Measurements from ENCODE around the gene DGKD. TPM values are rescaled to one million over a fixed set of nuclear protein-coding genes. Genes with fewer than 3 reads are reported as not detected.

Gene DGKD
- total and polyA plus RNA-seq, 7 experiments from 2014 or later = 25.8 to 252 (median 206) TPM

DNA sequence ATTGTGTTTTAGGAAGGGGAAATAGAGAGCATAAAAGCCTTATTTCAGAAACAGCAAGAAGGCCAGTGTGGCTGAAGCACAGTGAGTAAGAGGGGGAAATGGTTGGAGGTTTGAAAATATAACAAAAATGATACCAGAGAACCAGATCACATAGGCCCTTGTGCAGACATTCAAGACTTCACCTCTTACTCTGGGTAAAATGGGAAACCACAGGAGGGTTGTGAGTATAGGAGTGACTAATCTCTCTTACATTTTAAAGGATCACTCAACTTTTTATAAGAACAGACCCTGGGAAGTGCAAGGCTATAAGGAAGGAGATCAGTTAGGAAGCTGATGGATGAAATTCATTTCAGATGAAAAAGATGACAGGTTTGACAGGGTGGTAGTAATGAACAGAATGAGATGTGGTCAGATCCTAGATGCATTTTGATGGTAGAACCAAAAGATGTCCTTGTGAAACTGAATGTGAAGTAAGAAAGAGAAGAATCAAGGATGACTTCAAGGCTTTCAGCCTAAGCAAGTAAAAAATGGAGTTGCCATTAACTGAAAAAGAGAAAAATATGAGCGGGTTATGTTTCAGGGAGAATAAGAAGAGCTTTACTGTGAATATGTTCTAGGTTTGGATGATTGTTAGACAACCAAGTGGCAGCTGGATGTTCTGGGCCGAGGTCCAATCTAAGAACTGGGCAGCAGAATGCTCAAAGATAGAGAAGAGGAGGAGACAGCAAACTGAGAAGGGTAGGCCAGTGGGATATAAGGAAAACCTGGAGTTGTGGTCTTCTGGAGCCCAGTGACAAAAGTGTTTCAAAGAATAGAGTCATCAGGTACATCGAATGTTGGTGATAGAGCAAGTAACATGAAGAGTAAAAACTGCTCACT lies 147.1 kb downstream of the DGKD start:
- ATAC-seq (no peak), DNase-seq (no peak)
- CTCF ChIA-PET = no interaction called here
- no peaks in the 10 kb centered on the region for H3K27me3 Mint-ChIP-seq
- no peak overlapping the region for H3K4me3 Mint-ChIP-seq
- Histone ChIP-seq H3K4me3 (ENCODE audit: low read length) (no peak overlapping the region), H3K27ac (ENCODE audit: low read depth, low read length) (no peak overlapping the region), H3K36me3 (ENCODE audit: control insufficient read depth in 2 of 3, insufficient read depth in 3 of 3, low read length in 3 of 3) (no peaks in the 10 kb centered on the region), H3K27me3 (ENCODE audit: control insufficient read depth in 2 of 2, insufficient read depth in 2 of 2, low read length in 2 of 2) (no peaks in the 10 kb centered on the region), H3K9me3 (ENCODE audit: control insufficient read depth in 2 of 3, low read length in 3 of 3) (peaks cover 0 to 20% (median 5%) of the 10 kb centered on the region in 3 experiments), H3K4me1 (ENCODE audit: control insufficient read depth in 2 of 2, insufficient read depth in 2 of 2, low read length in 2 of 2) (no peaks in the 10 kb centered on the region)
- POLR2A ChIA-PET = interaction anchor here (0.8 kb wide), 1 partner anchor 284 kb away, joined by 3 read pairs; no protein-coding TSS in a partner anchor
- intact Hi-C loops (cut with micrococcal nuclease) = no loop called here
- H3K27ac Mint-ChIP-seq = peak overlapping the region in 1 of 9 donors; percentile 16
- H3K4me1 Mint-ChIP-seq = peaks cover 0 to 23% (median 0%) of the 10 kb centered on the region in 7 donors
- H3K9me3 Mint-ChIP-seq = peaks cover 10 to 51% (median 30%) of the 10 kb centered on the region in 11 donors
- peaks cover 41 to 92% (median 74%) of the 10 kb centered on the region in 5 donors for H3K36me3 Mint-ChIP-seq

DNA sequence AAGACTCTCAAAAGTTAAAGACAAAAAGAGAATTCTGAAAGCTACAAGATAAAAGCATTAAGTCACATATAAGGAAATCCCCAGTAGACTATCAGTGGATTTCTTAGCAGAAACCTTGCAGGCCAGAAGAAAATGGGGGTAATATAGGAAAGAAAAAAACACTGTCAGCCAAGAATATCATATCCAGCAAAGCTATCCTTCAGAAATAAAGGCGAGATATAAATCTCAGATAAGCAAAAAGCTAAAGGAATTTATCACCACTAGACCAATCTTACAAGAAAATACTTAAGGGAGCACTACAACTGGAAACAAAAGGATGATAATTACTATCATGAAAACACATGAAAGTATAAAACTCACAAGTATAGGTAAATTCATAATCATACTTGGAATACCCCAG lies 149.2 kb downstream of the DGKD start:
- no peaks in the 10 kb centered on the region for H3K27me3 Mint-ChIP-seq
- Histone ChIP-seq H3K27me3 (ENCODE audit: control insufficient read depth in 2 of 2, insufficient read depth in 2 of 2, low read length in 2 of 2) (no peaks in the 10 kb centered on the region), H3K9me3 (ENCODE audit: control insufficient read depth in 2 of 3, low read length in 3 of 3) (peaks cover 0 to 20% (median 5%) of the 10 kb centered on the region in 3 experiments), H3K4me3 (ENCODE audit: low read length) (no peak overlapping the region), H3K27ac (ENCODE audit: low read depth, low read length) (no peak overlapping the region), H3K36me3 (ENCODE audit: control insufficient read depth in 2 of 3, insufficient read depth in 3 of 3, low read length in 3 of 3) (peaks cover 0 to 5% (median 0%) of the 10 kb centered on the region in 3 experiments), H3K4me1 (ENCODE audit: control insufficient read depth in 2 of 2, insufficient read depth in 2 of 2, low read length in 2 of 2) (no peaks in the 10 kb centered on the region)
- DNase-seq = no peak
- ChIA-PET POLR2A (interaction anchor here (0.6 kb wide), 1 partner anchor 803 kb away, joined by 4 read pairs; no protein-coding TSS in a partner anchor), CTCF (no interaction called here)
- peaks cover 10 to 52% (median 31%) of the 10 kb centered on the region in 11 donors for H3K9me3 Mint-ChIP-seq
- intact Hi-C loops (cut with micrococcal nuclease) = no loop called here
- ATAC-seq = no peak
- no peak overlapping the region for H3K4me3 Mint-ChIP-seq
- H3K36me3 Mint-ChIP-seq = peaks cover 41 to 88% (median 76%) of the 10 kb centered on the region in 5 donors
- peaks cover 0 to 19% (median 0%) of the 10 kb centered on the region in 7 donors for H3K4me1 Mint-ChIP-seq
- no peak overlapping the region for H3K27ac Mint-ChIP-seq

DNA sequence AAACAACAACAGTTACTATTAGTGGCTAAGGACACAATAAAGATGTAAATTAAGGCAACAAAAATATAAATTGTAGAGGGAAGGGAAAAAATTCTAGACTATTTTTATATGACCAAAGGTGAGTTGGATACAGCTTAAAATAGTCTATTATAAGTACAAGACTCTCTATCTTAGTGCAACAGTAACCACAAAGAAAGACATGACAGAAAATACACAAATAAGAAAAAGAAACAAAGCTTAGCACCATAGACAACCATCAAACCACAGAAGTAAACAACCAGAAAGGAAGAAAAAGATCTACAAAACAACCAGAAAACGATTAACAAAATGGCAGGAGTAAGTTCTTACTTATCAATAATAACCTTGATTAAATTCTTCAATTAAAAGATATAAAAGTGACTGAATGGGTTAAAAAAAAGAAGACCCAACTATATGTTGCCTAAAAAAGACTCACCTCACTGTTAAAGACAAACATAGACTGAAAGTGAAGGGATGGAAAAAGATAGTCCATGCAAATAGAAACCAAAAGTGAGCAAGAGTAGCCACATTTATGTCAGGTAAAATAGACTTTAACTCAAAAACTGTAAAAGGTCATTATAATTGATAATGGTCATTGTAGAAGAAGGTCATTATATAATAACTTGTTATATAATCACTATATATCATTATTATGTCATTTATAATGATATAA lies 149.8 kb downstream of the DGKD start:
- Mint-ChIP-seq H3K27ac (peak overlapping the region in 1 of 9 donors; percentile 53), H3K36me3 (peaks cover 41 to 83% (median 74%) of the 10 kb centered on the region in 5 donors), H3K27me3 (no peaks in the 10 kb centered on the region), H3K9me3 (peaks cover 10 to 52% (median 31%) of the 10 kb centered on the region in 11 donors), H3K4me3 (no peak overlapping the region), H3K4me1 (peaks cover 0 to 18% (median 0%) of the 10 kb centered on the region in 7 donors)
- DNase-seq (no peak), ATAC-seq (no peak)
- POLR2A ChIA-PET = interaction anchor here (0.6 kb wide), 1 partner anchor 802 kb away, joined by 4 read pairs; no protein-coding TSS in a partner anchor
- intact Hi-C loops (cut with micrococcal nuclease) = no loop called here
- Histone ChIP-seq H3K4me3 (ENCODE audit: low read length) (no peak overlapping the region), H3K9me3 (ENCODE audit: control insufficient read depth in 2 of 3, low read length in 3 of 3) (peaks cover 0 to 20% (median 5%) of the 10 kb centered on the region in 3 experiments), H3K27me3 (ENCODE audit: control insufficient read depth in 2 of 2, insufficient read depth in 2 of 2, low read length in 2 of 2) (no peaks in the 10 kb centered on the region), H3K27ac (ENCODE audit: low read depth, low read length) (no peak overlapping the region), H3K4me1 (ENCODE audit: control insufficient read depth in 2 of 2, insufficient read depth in 2 of 2, low read length in 2 of 2) (no peaks in the 10 kb centered on the region), H3K36me3 (ENCODE audit: control insufficient read depth in 2 of 3, insufficient read depth in 3 of 3, low read length in 3 of 3) (peaks cover 0 to 5% (median 0%) of the 10 kb centered on the region in 3 experiments)
- CTCF ChIA-PET = no interaction called here

DNA sequence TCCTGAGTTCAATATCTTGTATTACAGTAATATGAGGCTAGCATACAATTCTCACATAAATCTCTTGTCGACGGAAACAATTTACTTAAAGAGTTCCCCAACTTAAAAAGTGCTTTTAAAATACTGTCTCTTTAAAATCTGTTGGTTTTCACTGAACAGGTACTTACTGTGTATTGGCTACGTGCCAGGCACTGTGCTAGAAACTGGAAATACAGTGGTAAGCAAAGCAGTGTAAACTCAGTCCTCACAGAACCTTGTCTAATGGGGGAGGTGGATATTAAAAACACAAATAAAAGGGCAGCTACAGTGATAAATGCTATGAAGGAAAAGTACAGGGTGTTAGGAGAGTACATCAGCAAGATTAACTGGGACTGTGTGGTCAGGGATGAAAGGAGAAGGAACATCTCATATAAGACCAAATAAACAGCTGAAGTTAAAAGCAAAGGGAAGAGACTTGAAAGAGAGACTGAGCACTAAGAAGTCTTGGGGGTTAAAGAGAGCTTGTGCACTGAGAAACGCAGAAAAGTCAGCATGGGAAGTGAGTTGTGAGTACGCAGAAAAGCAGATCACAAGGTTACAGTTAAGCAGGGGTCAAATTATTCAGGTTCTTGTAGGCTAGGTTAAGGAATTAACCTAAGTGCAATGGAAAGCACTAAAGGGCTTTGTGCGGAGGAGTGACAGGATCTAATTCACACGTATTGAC lies 159.8 kb downstream of the DGKD start:
- H3K27me3 ChIP-seq (ENCODE audit: control insufficient read depth in 2 of 2, insufficient read depth in 2 of 2, low read length in 2 of 2) = no peaks in the 10 kb centered on the region
- peaks cover 0 to 50% (median 20%) of the 10 kb centered on the region in 5 donors for H3K36me3 Mint-ChIP-seq
- peaks cover 0 to 5% (median 0%) of the 10 kb centered on the region in 7 donors for H3K4me1 Mint-ChIP-seq
- no peak overlapping the region for H3K27ac ChIP-seq (ENCODE audit: low read depth, low read length)
- H3K27me3 Mint-ChIP-seq = no peaks in the 10 kb centered on the region
- no peak overlapping the region for H3K4me3 Mint-ChIP-seq
- H3K36me3 ChIP-seq (ENCODE audit: control insufficient read depth in 2 of 3, insufficient read depth in 3 of 3, low read length in 3 of 3) = no peaks in the 10 kb centered on the region
- intact Hi-C loops (cut with micrococcal nuclease) = no loop called here
- no peak overlapping the region for H3K27ac Mint-ChIP-seq
- POLR2A ChIA-PET = no interaction called here
- no peaks in the 10 kb centered on the region for H3K4me1 ChIP-seq (ENCODE audit: control insufficient read depth in 2 of 2, insufficient read depth in 2 of 2, low read length in 2 of 2)
- H3K9me3 Mint-ChIP-seq = no peaks in the 10 kb centered on the region
- H3K4me3 ChIP-seq (ENCODE audit: low read length) = no peak overlapping the region
- CTCF ChIA-PET = no interaction called here
- ATAC-seq (no peak), DNase-seq (no peak)
- no peaks in the 10 kb centered on the region for H3K9me3 ChIP-seq (ENCODE audit: control insufficient read depth in 2 of 3, low read length in 3 of 3)

DNA sequence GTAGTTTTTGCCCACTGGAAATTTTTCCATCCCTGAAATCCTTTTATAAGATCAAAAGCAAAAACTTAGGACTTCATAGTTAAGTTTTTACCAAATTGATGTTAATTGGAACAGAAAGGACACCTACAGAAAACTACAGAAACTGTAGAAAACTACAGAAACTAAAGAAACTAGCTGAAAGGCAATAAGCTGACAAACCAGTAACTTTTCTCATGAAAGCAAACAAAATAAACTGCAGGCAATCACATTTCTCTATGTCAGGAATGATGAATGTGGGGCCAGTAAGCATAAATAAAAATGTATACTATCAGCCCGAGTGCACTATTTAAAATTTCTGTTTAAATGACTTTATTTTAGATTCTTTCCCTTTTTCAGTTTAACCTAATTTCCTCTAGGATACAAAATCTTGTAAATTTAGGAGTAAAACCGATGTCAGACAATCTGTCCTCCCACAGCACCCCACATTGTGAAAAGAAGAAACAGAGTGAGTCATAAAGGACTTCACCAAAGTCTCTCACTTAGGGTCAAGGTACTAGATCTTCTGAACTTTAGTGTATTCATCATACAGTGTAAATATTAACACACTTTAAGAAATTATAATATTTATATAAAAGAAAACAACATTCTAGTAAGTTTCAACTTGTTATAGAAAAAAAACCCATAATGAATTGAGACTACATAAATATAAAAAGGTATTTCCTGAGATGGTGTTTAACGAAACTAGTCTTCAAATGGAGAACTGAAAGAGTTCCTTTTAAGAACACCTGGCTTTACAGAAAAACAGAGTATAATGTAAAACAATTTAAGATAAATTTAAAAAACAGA lies 165.7 kb downstream of the DGKD start:
- H3K27ac ChIP-seq (ENCODE audit: low read depth, low read length) = no peak overlapping the region
- CTCF ChIA-PET = interaction anchor here (0.6 kb wide), 1 partner anchor 798 kb away, joined by 3 read pairs; no protein-coding TSS in a partner anchor
- H3K36me3 ChIP-seq (ENCODE audit: control insufficient read depth in 2 of 3, insufficient read depth in 3 of 3, low read length in 3 of 3) = peaks cover 0 to 16% (median 0%) of the 10 kb centered on the region in 3 experiments
- Mint-ChIP-seq H3K4me3 (no peak overlapping the region), H3K27ac (no peak overlapping the region), H3K36me3 (peaks cover 6 to 66% (median 31%) of the 10 kb centered on the region in 5 donors), H3K4me1 (no peaks in the 10 kb centered on the region), H3K9me3 (no peaks in the 10 kb centered on the region), H3K27me3 (no peaks in the 10 kb centered on the region)
- H3K4me3 ChIP-seq (ENCODE audit: low read length) = no peak overlapping the region
- intact Hi-C loops (cut with micrococcal nuclease) = no loop called here
- DNase-seq = no peak
- no peaks in the 10 kb centered on the region for H3K9me3 ChIP-seq (ENCODE audit: control insufficient read depth in 2 of 3, low read length in 3 of 3)
- no peaks in the 10 kb centered on the region for H3K4me1 ChIP-seq (ENCODE audit: control insufficient read depth in 2 of 2, insufficient read depth in 2 of 2, low read length in 2 of 2)
- POLR2A ChIA-PET = no interaction called here
- ATAC-seq = no peak
- no peaks in the 10 kb centered on the region for H3K27me3 ChIP-seq (ENCODE audit: control insufficient read depth in 2 of 2, insufficient read depth in 2 of 2, low read length in 2 of 2)

Measured in naive thymus-derived CD4-positive, alpha-beta T cell (primary cell).